A673 (cell line): ENCODE data around the gene JAG1. TPM values are rescaled to one million over a fixed set of nuclear protein-coding genes. Genes with fewer than 3 reads are reported as not detected.

Experiments
- BruUV-seq: library from RNA; stranded (reverse); fragments of 400-500 nt; replicated peaks from 2 replicates; lab custom pipeline; 2021; lab: Mats Ljungman, UMichigan
- CTCF ChIA-PET: fragments of 300-600 bp; sonication (Branson Sonifier 250); formaldehyde crosslinking; loops from one replicate; lab custom pipeline; 2022; ENCODE audit warnings: antibody characterized with exemption; lab: Charles Lee
- POLR2A ChIA-PET: fragments of 300-600 bp; sonication (Branson Sonifier 250); formaldehyde crosslinking; loops from one replicate; lab custom pipeline; 2022; ENCODE audit warnings: antibody characterized with exemption; ENCODE audit not compliant: low non-redundant PET; lab: Charles Lee
- DNase-seq: peaks from one replicate; pipeline ENCODE4 v3.0.0-alpha.2; 2015; ENCODE audit warnings: low spot score
- H3K27ac ChIP-seq: fragments of 200-600 bp; sonication (generic); 2 replicates; pipeline ENCODE4 v1.5.1; 2016; ENCODE audit warnings: mixed run types, low read depth, mild to moderate bottlenecking, mixed read lengths, antibody characterized with exemption, low read length; ENCODE audit not compliant: poor library complexity, severe bottlenecking
- H3K27me3 ChIP-seq: fragments of 200-600 bp; sonication (generic); replicated peaks from 2 replicates; pipeline ENCODE4 v1.6.1; 2017; ENCODE audit warnings: mixed run types, low read depth, mild to moderate bottlenecking, mixed read lengths, antibody characterized with exemption, low read length; ENCODE audit not compliant: insufficient read depth, poor library complexity
- H3K36me3 ChIP-seq: fragments of 200-600 bp; sonication (generic); 2 replicates; pipeline ENCODE4 v1.6.1; 2016; ENCODE audit warnings: mixed run types, mild to moderate bottlenecking, mixed read lengths, antibody characterized with exemption, low read length; ENCODE audit not compliant: insufficient read depth, poor library complexity, severe bottlenecking
- H3K4me1 ChIP-seq: fragments of 200-600 bp; sonication (generic); 2 replicates; pipeline ENCODE4 v1.6.1; 2017; ENCODE audit warnings: mixed run types, mild to moderate bottlenecking, mixed read lengths, antibody characterized with exemption, low read length; ENCODE audit not compliant: insufficient read depth, poor library complexity, severe bottlenecking
- H3K4me3 ChIP-seq: fragments of 200-600 bp; sonication (generic); 2 replicates; pipeline ENCODE4 v1.5.1; 2016; ENCODE audit warnings: low read depth, mixed run types, mild to moderate bottlenecking, mixed read lengths, low read length; ENCODE audit not compliant: poor library complexity, severe bottlenecking
- H3K9me3 ChIP-seq: fragments of 200-600 bp; sonication (generic); 2 replicates; pipeline ENCODE4 v1.6.1; 2016; ENCODE audit warnings: mixed run types, low read depth, mild to moderate bottlenecking, mixed read lengths, antibody characterized with exemption, low read length; ENCODE audit not compliant: poor library complexity, severe bottlenecking
- EZH2 ChIP-seq: fragments of 200-600 bp; sonication (generic); IDR thresholded peaks from 2 replicates; pipeline ENCODE4 v1.6.1; 2017; ENCODE audit warnings: borderline replicate concordance, low read depth, mild to moderate bottlenecking, mixed read lengths, antibody characterized with exemption, low read length; ENCODE audit not compliant: poor library complexity, severe bottlenecking
- intact Hi-C: fragments of 100-400 bp; cut with micrococcal nuclease; formaldehyde crosslinking; loops from one replicate; pipeline ENCODE4 v1.10.0; 2022; ENCODE audit not compliant: unreplicated experiment
- total RNA-seq: library from RNA; stranded (reverse); gene quantifications from 2 replicates; pipeline ENCODE4 v1.2.3, GENCODE V29; 2021
- TF ChIP-seq, protein P1 (sequence below): fragments of 300-800, 200-600 bp; sonication (generic); conservative IDR thresholded peaks from 2 replicates; pipeline ENCODE4 v1.5.1; 2017; ENCODE audit warnings: low read depth, mild to moderate bottlenecking, antibody characterized with exemption, low read length, moderate library complexity, mixed read lengths

The JAG1 gene
- total RNA-seq, 1 experiment from 2014 or later: 57.5 TPM

- Histone ChIP-seq H3K27me3 (no peaks in the 10 kb centered on the region), H3K4me3 (no peak overlapping the region), H3K27ac (no peak overlapping the region), H3K36me3 (peaks cover 67% of the 10 kb centered on the region), H3K9me3 (no peaks in the 10 kb centered on the region), H3K4me1 (peaks cover 25% of the 10 kb centered on the region)
- TF ChIP-seq EZH2: no peak
- TF ChIP-seq, protein P1, sequence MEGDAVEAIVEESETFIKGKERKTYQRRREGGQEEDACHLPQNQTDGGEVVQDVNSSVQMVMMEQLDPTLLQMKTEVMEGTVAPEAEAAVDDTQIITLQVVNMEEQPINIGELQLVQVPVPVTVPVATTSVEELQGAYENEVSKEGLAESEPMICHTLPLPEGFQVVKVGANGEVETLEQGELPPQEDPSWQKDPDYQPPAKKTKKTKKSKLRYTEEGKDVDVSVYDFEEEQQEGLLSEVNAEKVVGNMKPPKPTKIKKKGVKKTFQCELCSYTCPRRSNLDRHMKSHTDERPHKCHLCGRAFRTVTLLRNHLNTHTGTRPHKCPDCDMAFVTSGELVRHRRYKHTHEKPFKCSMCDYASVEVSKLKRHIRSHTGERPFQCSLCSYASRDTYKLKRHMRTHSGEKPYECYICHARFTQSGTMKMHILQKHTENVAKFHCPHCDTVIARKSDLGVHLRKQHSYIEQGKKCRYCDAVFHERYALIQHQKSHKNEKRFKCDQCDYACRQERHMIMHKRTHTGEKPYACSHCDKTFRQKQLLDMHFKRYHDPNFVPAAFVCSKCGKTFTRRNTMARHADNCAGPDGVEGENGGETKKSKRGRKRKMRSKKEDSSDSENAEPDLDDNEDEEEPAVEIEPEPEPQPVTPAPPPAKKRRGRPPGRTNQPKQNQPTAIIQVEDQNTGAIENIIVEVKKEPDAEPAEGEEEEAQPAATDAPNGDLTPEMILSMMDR: no peak
- BruUV-seq: no TSS peak
- CTCF ChIA-PET: no interaction called here
- DNase-seq: no peak
- intact Hi-C loops: no loop called here
- POLR2A ChIA-PET: no interaction called here
Measured at GRCh38 chr20:10661261-10661660, 12.5 kb downstream of the JAG1 start.

DNA sequence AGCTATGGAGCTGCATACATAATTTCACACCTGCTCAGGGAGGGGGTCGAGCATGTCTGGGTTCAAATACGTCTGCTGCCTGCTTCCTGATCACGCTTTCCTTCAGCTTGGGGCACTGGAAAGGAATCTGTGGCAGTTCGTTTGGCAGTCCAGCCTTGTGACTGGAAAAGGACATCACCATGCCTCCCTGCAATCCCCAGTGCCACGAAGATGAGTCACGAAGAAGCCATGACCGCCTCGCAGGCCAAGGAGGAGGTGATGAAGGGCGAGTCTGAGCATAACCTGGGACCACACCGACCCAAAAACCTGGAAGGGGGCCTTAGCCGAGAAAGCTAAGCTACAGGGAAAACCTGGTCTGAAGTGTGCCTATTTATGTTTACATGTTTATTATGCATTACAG is 13.1 kb downstream of the JAG1 start:
- ChIA-PET POLR2A (no interaction called here), CTCF (no interaction called here)
- Histone ChIP-seq H3K36me3 (peaks cover 73% of the 10 kb centered on the region), H3K4me3 (no peak overlapping the region), H3K27ac (no peak overlapping the region), H3K4me1 (peaks cover 20% of the 10 kb centered on the region), H3K9me3 (no peaks in the 10 kb centered on the region), H3K27me3 (no peaks in the 10 kb centered on the region)
- no peak for DNase-seq
- BruUV-seq: no TSS peak
- intact Hi-C loops: no loop called here
- no peak for TF ChIP-seq EZH2
- TF ChIP-seq, protein P1: no peak

DNA sequence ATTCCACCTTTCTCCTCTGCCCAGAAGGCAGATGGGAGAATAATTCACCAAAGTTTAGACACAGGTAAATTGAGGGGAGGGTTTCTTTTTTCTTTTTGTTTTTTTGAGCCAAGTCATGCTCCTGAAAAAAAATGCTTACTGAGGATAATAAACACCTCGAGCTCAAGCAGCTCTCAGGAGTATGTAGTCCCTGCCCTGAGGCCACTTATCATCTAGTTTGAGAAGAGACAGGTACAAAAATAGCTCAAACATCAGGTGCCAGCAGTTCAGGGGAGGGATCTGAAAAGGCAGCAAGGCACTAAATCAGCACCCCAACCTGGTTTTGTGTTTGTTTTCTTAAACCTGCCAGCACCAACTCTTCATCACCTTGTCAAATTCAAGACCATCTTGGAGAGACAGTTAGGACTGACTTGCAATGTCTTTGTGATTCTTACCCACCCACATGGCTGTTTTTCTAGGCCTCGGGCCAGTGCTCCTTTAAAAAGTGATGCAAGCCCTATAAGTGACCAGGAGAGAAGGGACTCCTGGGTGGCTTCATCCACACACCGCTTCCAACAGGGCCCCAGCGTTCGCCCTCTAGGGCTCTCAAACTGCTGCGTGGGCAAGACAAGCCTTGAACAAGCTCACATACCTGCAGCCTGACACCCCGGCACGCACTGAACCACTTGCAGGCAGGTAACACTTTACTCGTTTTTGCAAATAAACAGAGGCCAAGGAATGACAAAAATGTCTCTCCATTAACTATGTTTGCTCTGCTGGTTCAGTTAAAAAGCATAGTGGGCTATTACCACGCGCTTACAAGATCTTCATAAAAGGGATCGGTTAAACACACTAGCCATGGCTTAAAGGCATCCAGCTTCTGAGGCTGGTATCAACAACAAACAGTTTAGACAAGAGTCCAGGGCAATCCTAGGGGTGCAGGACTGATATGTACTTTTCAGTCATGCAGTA is 13.9 kb downstream of the JAG1 start:
- no peak for TF ChIP-seq EZH2
- TF ChIP-seq, protein P1: no peak

More for the DNA sequence above, 13.9 kb downstream of the JAG1 start:
- no TSS peak for BruUV-seq
- Histone ChIP-seq H3K4me1 (peaks cover 13% of the 10 kb centered on the region), H3K27me3 (no peaks in the 10 kb centered on the region), H3K9me3 (no peaks in the 10 kb centered on the region), H3K4me3 (no peak overlapping the region), H3K27ac (no peak overlapping the region), H3K36me3 (peaks cover 77% of the 10 kb centered on the region)
- CTCF ChIA-PET: no interaction called here
- POLR2A ChIA-PET: no interaction called here
- no peak for DNase-seq
- intact Hi-C loops: no loop called here
